Natural killer cell (primary cell): ENCODE measurements around the gene RAB11FIP3. TPM values are rescaled to one million over a fixed set of nuclear protein-coding genes. Genes with fewer than 3 reads are reported as not detected.
"Not testable (repeated sequence)": the region's sequence is repeated elsewhere in the genome, so short reads cannot be mapped to it uniquely, and the experiment has no call there.

Experiments used
- ATAC-seq, 3 donors: fragments of 150-1000 bp in 2 of 3; fragments of 200-7000 bp in 1 of 3; cut with Tn5 transposase; 1 replicate in 1 of 3; 2 replicates in 2 of 3; pipeline ENCODE4 v1.10.0; 2021; ENCODE audit warnings: mild to moderate bottlenecking in 2 of 3, moderate library complexity in 2 of 3
- DNase-seq, 2 donors: peaks; one replicate each; pipeline versions ENCODE4 v3.0.0 to v3.0.0-alpha.2; 2013 to 2021; ENCODE audit warnings: mixed read lengths in 1 of 2
- H3K27ac ChIP-seq: one replicate; pipeline ENCODE4 v1.5.1; 2013; ENCODE audit warnings: mild to moderate bottlenecking, low read length
- H3K27me3 ChIP-seq: one replicate; pipeline ENCODE4 v1.6.1; 2013; ENCODE audit warnings: low read length; ENCODE audit not compliant: control insufficient read depth, insufficient read depth
- H3K36me3 ChIP-seq: one replicate; pipeline ENCODE4 v1.6.1; 2013; ENCODE audit warnings: low read length; ENCODE audit not compliant: control insufficient read depth, insufficient read depth
- H3K4me1 ChIP-seq: one replicate; pipeline ENCODE4 v1.6.1; 2013; ENCODE audit warnings: low read length; ENCODE audit not compliant: control insufficient read depth, insufficient read depth
- H3K4me3 ChIP-seq: one replicate; pipeline ENCODE4 v1.5.1; 2013; ENCODE audit warnings: low read length
- H3K9me3 ChIP-seq: one replicate; pipeline ENCODE4 v1.6.1; 2013; ENCODE audit warnings: low read length; ENCODE audit not compliant: control insufficient read depth, insufficient read depth
- H3K27ac Mint-ChIP-seq, 2 donors: one replicate each; pipeline ENCODE4 v1.8.0; 2022; ENCODE audit warnings: mild to moderate bottlenecking in 2 of 2, mixed read lengths in 2 of 2, moderate library complexity in 1 of 2
- H3K27me3 Mint-ChIP-seq, 2 donors: one replicate each; pipeline ENCODE4 v1.8.0; 2022; ENCODE audit warnings: low read depth in 2 of 2, mixed read lengths in 2 of 2
- H3K36me3 Mint-ChIP-seq: one replicate; pipeline ENCODE4 v1.8.0; 2022; ENCODE audit warnings: mixed read lengths
- H3K4me1 Mint-ChIP-seq, 2 donors: one replicate each; pipeline ENCODE4 v1.8.0; 2022; ENCODE audit warnings: mixed read lengths in 2 of 2
- H3K4me3 Mint-ChIP-seq: one replicate; pipeline ENCODE4 v1.8.0; 2022; ENCODE audit warnings: mild to moderate bottlenecking, moderate library complexity, mixed read lengths
- H3K9me3 Mint-ChIP-seq, 2 donors: one replicate each; pipeline ENCODE4 v1.8.0; 2022; ENCODE audit warnings: mixed read lengths in 2 of 2
- WGBS: methylation state at CpG from one replicate; pipeline ENCODE4 v1.1.7; 2013; ENCODE audit warnings: missing lambda C conversion rate; ENCODE audit not compliant: insufficient coverage; 5-methylcytosine and 5-hydroxymethylcytosine counted together
- intact Hi-C: fragments of 100-400 bp; cut with micrococcal nuclease; formaldehyde crosslinking; loops from one replicate; pipeline ENCODE4 v1.14.2; 2022
- total RNA-seq, 4 donors: library from RNA; stranded (reverse); fragments of 120-200 nt in 1 of 4; gene quantifications; one replicate each; pipeline versions ENCODE4 v1.2.3 to v1.2.4, GENCODE V29; 2013 to 2022
- TF ChIP-seq, protein P1 (sequence below): fragments of 200-600 bp; IDR thresholded peaks from one replicate; pipeline ENCODE4 v1.8.0; 2022; ENCODE audit warnings: antibody characterized with exemption

RAB11FIP3 gene
- total RNA-seq, 3 donors from 2014 or later (not counting 1 experiment from before 2014, with no cell fraction given), result 51.0 to 61.2 (median 55.3) TPM

DNA sequence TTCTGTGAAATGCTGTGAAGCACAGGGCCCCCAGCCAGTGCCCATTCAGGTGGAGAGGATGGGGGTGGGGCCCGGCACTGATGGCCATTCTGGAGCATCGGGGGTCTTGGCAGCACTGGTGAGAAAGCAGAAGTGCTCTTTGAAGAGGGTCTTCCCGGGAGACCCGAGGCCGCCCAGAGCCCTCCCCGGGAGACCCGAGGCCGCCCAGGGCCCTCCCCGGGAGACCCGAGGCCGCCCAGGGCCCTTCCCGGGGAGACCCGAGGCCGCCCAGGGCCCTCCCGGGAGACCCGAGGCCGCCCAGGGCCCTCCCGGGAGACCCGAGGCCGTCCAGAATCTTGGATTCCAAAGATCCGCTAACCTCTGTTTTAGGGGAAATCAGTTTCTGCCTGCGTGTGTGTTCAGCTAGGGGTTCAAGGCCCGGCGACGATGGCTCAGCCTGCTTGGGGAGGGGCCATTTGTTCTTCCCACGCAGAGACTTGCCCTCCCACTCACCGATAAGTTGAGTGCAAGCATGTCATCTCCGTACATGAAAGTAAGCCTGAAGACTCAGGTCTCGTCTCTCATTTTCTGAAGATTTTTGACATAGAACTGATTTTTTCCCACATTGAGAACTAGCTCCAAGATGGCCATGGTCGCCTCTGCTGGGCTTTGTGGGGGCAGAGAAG, 66.9 kb downstream of the RAB11FIP3 start:
- TF ChIP-seq, protein P1, sequence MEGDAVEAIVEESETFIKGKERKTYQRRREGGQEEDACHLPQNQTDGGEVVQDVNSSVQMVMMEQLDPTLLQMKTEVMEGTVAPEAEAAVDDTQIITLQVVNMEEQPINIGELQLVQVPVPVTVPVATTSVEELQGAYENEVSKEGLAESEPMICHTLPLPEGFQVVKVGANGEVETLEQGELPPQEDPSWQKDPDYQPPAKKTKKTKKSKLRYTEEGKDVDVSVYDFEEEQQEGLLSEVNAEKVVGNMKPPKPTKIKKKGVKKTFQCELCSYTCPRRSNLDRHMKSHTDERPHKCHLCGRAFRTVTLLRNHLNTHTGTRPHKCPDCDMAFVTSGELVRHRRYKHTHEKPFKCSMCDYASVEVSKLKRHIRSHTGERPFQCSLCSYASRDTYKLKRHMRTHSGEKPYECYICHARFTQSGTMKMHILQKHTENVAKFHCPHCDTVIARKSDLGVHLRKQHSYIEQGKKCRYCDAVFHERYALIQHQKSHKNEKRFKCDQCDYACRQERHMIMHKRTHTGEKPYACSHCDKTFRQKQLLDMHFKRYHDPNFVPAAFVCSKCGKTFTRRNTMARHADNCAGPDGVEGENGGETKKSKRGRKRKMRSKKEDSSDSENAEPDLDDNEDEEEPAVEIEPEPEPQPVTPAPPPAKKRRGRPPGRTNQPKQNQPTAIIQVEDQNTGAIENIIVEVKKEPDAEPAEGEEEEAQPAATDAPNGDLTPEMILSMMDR, result no peak
- Histone ChIP-seq H3K27ac (no peak overlapping the region), H3K36me3 (peaks cover 11% of the 10 kb centered on the region), H3K27me3 (no peaks in the 10 kb centered on the region), H3K4me3 (no peak overlapping the region), H3K4me1 (no peaks in the 10 kb centered on the region), H3K9me3 (no peaks in the 10 kb centered on the region)
- ATAC-seq (peak in 1 of 3 donors; percentile 64), DNase-seq (no peak)
- intact Hi-C loops, result no loop called here
- Mint-ChIP-seq H3K9me3 (no peaks in the 10 kb centered on the region), H3K27me3 (no peaks in the 10 kb centered on the region), H3K27ac (no peak overlapping the region), H3K36me3 (no peaks in the 10 kb centered on the region), H3K4me1 (peaks cover 0 to 8% of the 10 kb centered on the region in 2 donors), H3K4me3 (no peak overlapping the region)
- 92% methylated on average over 30 of the region's 30 CpGs for WGBS

DNA sequence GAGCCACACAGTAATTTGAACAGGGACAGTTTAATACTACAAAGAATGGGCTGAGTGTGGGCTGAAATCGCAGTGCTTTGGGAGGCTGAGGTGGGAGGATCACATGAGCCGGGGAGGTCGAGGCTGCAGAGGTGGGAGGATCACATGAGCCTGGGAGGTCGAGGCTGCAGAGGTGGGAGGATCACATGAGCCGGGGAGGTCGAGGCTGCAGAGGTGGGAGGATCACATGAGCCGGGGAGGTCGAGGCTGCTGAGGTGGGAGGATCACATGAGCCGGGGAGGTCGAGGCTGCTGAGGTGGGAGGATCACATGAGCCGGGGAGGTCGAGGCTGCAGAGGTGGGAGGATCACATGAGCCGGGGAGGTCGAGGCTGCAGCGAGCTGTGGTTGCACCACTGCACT, 69.2 kb downstream of the RAB11FIP3 start:
- not testable (repeated sequence) for H3K27me3 Mint-ChIP-seq, H3K9me3 Mint-ChIP-seq, H3K36me3 Mint-ChIP-seq, DNase-seq, H3K36me3 ChIP-seq, H3K4me1 ChIP-seq, ATAC-seq, H3K27ac Mint-ChIP-seq, H3K4me3 Mint-ChIP-seq, H3K9me3 ChIP-seq, H3K4me1 Mint-ChIP-seq, H3K27ac ChIP-seq, H3K4me3 ChIP-seq, H3K27me3 ChIP-seq
- intact Hi-C loops, result loop anchor here (5.0 kb wide), 1 partner anchor 102 kb away; no protein-coding TSS in a partner anchor
- 90% methylated on average over 13 of the region's 15 CpGs for WGBS

GRCh38 chr16:495127-495748, 69.8 kb downstream of the RAB11FIP3 start:
- H3K9me3 Mint-ChIP-seq, result no peaks in the 10 kb centered on the region
- DNase-seq (peak in 1 of 2 donors; percentile 36), ATAC-seq (peak; percentile 18 to 70 (median 61))
- H3K36me3 ChIP-seq, result peaks cover 5% of the 10 kb centered on the region
- H3K4me1 ChIP-seq, result no peaks in the 10 kb centered on the region
- no peaks in the 10 kb centered on the region for H3K9me3 ChIP-seq
- TF ChIP-seq, protein P1, result no peak
- peaks cover 0 to 8% of the 10 kb centered on the region in 2 donors for H3K4me1 Mint-ChIP-seq
- H3K27me3 Mint-ChIP-seq, result no peaks in the 10 kb centered on the region
- H3K27ac ChIP-seq, result no peak overlapping the region
- H3K4me3 ChIP-seq, result no peak overlapping the region
- no peaks in the 10 kb centered on the region for H3K27me3 ChIP-seq
- 47% methylated on average over 11 of the region's 11 CpGs for WGBS
- H3K36me3 Mint-ChIP-seq, result no peaks in the 10 kb centered on the region
- H3K4me3 Mint-ChIP-seq, result no peak overlapping the region
- H3K27ac Mint-ChIP-seq, result no peak overlapping the region
- intact Hi-C loops, result loop anchor here (5.0 kb wide), 1 partner anchor 103 kb away; no protein-coding TSS in a partner anchor

DNA sequence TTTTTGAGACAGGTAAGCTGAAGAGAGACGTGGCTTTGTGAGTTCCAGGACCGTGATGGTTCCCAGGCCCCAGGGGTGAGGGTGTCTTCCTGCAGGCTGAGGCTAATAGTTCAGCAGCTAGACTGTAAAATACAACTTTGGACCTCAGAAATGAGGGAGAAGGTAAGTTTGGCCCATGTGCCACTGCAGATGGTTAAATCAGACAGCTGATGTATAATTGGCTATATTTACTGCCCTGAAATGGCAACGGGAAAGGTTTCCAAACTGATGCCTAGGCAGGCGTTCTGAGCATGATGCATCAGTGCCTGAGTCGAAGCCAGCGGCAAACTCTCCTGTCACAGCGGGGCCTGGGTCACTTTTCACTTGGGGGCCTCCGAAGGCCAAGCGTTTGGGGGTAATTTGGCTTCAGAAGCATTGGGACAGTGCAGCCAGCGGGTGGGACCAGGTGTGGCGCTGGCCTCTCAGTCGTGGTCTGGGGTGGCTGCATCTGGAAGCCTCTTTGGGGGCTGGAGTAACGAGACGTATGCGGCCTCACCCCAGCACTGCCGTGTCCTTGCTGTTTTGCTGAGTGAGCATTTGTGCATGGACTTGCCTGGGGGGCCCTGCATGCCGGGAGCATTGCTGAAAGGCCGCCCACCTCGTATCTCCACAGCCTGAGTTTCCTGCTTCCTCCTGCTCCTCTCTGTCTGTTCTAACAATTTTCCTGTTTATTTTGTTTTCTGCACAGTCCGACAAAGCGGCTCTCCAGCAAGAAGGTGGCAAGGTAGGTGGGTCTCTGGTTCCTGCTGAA, 70.8 kb downstream of the RAB11FIP3 start:
- no peaks in the 10 kb centered on the region for H3K9me3 Mint-ChIP-seq
- Histone ChIP-seq H3K27me3 (no peaks in the 10 kb centered on the region), H3K4me3 (no peak overlapping the region), H3K36me3 (peaks cover under 1% of the 10 kb centered on the region), H3K4me1 (no peaks in the 10 kb centered on the region), H3K9me3 (no peaks in the 10 kb centered on the region), H3K27ac (no peak overlapping the region)
- no peaks in the 10 kb centered on the region for H3K27me3 Mint-ChIP-seq
- peaks cover 0 to 10% of the 10 kb centered on the region in 2 donors for H3K4me1 Mint-ChIP-seq
- TF ChIP-seq, protein P1, result no peak
- ATAC-seq (no peak), DNase-seq (no peak)
- 83% methylated on average over 19 of the region's 21 CpGs for WGBS
- no peak overlapping the region for H3K4me3 Mint-ChIP-seq
- intact Hi-C loops, result loop anchor here (5.0 kb wide), 1 partner anchor 104 kb away; no protein-coding TSS in a partner anchor
- H3K36me3 Mint-ChIP-seq, result no peaks in the 10 kb centered on the region
- H3K27ac Mint-ChIP-seq, result no peak overlapping the region
